Ammon's horn (tissue), 1 donor: ENCODE data around the gene TAF5.
"Not testable (repeated sequence)": the region's sequence is repeated elsewhere in the genome, so short reads cannot be mapped to it uniquely, and the experiment has no call there.

Experiments
- DNase-seq: peaks from one replicate; pipeline ENCODE4 v3.0.0-alpha.2; 2016; ENCODE audit warnings: low spot score

Gene TAF5

DNA sequence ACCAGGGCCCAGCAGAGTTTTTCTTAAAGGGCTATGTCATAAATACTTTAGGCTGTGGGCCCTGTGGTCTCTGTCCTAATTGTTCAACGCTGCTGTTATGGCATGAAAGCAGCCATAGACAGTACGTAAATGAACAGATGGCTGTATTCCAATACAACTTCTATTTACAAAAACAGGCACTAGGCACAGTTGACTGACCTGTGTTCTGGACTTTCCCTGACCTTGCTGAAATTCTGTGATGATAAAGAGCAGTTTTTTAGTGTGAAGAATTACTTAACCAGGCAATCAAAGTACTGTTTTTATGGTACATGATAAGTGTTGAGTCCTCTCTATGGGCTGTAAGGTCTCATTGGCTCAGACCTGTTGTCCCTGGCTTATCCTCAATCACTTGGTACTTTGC is 45.8 kb downstream of the TAF5 start:
- DNase-seq, result no peak

DNA sequence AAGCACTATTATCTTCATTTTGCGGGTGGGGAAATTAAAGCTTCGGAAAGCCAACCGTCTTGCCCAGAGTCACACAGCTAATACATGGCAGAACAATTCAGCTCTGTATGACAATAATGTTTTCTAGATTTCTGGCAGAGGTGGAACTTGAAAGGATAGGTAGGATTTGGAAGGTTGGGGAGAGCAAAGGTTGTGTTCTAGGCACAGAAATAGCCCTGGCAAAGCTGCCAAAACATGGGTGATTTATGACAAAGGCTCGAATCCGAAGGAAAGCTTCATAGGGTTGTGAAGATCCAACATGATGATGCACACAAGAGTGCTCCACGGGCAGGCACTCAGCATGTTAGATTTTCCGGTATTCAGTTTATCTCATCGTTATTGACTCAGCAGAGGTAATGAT is 47.8 kb downstream of the TAF5 start:
- DNase-seq, result no peak

DNA sequence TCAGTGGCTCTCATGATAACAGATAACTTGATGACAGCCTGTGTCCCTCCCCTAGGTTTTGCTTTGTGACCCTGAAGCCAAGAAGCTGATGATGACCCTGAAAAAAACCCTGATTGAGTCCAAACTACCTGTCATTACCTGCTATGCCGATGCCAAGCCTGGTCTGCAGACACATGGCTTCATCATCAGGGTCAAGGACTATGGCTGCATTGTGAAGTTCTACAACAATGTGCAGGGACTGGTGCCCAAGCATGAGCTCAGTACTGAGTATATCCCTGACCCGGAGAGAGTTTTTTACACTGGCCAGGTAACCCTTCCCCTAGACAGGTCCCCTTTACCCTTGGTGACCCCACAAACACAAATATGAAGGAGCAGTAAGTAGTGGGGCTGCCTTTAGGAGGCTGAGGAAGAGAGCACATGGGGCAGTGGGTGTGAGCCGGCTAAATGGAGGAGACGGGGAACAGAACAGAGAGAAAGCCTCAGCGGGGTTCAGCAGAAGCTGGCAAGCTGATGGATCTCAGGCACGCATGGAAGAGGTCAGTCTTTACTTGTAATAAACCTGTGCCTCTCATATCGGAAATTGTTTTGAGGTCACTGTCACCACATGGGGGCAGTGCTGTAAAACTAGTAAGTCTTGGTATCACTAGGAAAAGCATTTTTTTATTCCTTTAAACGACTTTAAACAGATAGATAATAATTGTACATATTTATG is 48.8 kb downstream of the TAF5 start:
- DNase-seq, result peak; percentile 81

DNA sequence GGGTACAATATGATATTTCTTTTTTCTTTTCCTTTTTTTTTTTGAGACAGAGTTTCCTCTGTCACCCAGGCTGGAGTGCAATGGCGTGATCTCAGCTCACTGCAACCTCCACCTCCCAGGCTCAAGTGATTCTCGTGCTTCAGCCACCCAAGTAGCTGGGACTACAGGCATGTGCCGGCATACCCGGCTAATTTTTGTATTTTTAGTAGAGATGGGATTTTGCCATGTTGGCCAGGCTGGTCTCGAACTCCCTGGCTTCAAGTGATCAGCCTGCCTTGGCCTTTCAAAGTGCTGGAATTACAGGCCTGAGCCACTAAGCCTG is 49.3 kb downstream of the TAF5 start:
- not testable (repeated sequence) for DNase-seq

DNA sequence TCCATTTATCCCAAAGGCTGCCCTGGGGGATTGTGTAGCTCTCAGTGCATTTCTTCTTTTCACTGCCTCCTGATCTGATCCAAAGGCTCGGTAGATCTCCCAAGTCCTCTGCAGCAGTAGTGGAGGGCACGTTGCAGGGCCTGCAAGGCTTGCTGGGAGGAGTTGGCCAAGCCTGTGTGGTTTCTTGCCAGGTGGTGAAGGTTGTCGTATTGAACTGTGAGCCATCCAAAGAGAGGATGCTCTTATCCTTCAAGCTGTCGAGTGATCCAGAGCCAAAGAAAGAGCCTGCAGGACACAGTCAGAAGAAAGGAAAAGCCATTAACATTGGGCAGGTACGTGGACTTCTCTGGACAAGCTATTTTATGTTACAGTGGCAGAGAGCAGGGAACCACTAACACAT is 49.8 kb downstream of the TAF5 start:
- DNase-seq, result no peak

DNA sequence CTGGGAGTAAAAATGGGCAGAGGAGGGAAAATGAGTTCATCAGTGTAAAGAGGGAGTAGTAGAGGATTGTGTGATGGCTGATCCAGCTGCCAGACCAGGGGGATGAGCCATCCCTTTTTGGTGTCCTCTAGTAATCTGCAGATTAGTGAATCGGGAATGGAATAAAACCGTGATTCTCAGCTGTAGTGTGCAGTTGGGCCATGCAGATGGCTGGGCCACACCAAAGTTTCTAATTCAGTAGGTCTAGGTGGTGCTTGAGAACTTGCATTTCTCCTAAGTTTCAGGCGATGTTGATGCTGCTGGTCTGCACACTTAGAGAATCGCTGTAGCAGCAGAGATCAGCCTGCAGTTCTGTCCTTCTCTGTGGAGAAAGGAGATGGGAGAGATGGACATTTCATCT is 51.3 kb downstream of the TAF5 start:
- DNase-seq, result no peak

DNA sequence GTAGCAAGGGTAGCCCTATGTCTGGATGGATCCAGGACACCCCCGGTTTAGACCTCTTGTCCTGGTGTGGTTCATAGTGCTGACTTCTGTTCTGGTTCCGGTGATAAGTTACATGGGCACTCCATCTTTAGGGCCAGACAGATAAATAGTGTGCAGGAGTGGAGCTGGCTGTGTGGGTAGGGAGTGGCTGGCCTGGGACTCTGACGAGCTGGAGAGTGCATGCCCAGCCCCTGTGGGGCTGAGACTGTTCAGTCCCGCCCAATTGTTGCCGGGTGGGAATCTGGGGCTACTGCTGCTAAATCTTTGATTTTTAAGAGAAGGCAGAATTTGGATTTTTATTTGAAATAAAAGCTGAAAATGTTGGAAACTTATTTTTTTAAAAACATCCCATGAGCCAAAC is 56.0 kb downstream of the TAF5 start:
- DNase-seq, result no peak

DNA sequence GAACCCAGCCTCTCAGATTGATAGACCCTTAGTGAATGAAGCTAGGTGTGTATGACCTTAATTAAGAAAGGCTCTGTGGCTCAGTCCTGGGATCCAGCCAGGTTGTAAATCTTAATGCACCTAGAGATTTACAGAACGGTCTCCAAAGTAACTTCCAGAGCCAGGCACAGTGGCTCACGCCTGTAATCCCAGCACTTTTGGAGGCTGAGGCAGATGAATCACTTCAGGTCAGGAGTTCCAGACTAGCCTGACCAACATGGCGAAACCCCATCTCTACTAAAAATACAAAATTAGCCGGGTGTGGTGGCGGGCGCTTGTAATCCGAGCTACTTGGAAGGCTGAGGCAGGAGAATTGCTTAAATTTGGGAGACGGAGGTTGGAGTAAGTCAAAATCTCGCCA is 60.1 kb downstream of the TAF5 start:
- DNase-seq, result no peak

DNA sequence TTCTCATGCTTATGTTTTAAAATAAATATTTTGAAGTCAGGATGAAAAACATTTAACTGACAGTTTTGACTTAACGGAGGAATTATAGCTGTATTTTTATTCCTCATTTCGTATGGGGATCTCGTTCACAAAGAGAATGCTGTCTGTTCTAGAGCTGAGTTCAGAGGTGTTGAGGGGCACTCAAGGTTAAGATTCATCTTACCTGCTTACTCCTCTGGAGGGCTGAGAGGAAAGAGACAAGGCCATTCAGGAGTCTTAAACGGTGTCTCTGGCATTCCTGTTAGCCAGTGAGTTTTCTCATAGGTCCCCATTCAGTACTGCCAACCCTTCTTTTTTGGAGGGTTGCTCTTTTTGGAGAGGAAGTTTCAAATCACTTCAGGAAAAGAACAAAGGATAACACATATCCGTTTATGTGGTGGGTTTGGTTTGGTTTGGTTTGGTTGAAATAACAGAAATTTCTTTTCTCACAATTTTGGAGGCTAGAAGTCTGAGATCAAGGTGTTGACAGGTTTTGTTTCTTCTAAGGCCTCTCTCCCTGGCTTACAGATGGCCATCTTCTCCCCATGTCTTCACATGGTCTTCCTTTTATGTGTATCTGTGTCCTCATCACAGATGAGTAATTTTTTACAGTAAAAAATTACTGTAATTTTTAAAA is 61.3 kb downstream of the TAF5 start:
- DNase-seq, result no peak

DNA sequence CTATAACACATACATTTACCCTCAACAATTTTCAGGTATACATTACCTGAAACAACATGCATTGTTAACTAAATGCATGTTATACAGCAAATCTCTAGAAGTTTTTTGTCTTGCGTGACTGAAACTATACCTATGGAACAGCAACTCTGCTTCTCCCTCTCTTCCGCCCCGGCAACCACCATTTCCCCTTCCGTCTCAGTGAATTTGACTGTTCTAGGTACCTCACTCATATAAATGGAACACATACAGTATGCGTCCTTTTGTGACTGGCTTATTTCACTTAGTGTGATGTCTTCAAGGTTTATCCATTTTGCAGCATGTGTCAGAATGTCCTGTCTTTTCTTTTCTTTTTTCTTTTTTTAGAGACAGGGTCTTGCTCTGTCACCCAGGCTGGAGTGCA is 61.9 kb downstream of the TAF5 start:
- DNase-seq, result no peak

DNA sequence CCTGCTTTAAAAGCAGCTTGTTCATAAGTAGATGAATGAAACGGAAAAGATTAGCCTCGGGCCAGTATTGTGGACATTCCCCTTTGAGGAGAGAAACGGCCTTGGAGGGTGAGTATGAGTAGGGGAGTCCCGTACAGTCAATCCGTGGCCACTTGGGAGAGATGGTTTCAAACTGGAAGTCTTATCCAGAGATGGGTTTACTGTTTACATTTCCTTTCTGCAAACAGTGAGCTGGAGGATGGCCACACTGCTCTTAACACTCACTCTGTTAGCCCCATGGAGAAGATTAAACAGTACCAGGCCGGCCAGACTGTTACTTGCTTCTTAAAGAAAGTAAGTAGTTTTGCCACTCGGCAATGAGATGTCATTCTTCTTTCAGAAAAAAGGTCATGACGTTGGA is 64.1 kb downstream of the TAF5 start:
- no peak for DNase-seq

DNA sequence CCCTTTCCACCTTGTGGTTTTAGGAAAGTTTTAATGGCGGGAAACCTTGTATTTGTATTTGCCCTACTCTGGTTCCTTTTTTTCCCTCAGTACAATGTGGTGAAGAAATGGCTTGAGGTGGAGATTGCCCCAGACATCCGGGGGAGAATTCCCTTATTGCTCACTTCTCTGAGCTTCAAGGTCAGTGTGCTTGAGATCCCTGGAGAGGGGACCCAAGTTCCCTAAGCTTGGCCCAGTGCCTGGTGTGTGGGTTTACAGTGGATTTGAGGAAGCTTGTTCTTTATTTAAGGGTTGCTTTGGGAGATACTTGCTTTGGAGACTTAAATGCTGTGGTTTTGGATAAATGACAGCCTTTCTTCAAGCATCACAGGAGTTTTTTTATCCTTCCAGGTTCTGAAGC is 66.1 kb downstream of the TAF5 start:
- DNase-seq, result no peak
